GM21515 (cell line): ENCODE data around the gene PPIL1.

Experiments
- ATAC-seq: cut with Tn5 transposase; IDR thresholded peaks from one replicate; pipeline ENCODE4 v1.9.1; 2021; ENCODE audit not compliant: unreplicated experiment

The PPIL1 gene

DNA sequence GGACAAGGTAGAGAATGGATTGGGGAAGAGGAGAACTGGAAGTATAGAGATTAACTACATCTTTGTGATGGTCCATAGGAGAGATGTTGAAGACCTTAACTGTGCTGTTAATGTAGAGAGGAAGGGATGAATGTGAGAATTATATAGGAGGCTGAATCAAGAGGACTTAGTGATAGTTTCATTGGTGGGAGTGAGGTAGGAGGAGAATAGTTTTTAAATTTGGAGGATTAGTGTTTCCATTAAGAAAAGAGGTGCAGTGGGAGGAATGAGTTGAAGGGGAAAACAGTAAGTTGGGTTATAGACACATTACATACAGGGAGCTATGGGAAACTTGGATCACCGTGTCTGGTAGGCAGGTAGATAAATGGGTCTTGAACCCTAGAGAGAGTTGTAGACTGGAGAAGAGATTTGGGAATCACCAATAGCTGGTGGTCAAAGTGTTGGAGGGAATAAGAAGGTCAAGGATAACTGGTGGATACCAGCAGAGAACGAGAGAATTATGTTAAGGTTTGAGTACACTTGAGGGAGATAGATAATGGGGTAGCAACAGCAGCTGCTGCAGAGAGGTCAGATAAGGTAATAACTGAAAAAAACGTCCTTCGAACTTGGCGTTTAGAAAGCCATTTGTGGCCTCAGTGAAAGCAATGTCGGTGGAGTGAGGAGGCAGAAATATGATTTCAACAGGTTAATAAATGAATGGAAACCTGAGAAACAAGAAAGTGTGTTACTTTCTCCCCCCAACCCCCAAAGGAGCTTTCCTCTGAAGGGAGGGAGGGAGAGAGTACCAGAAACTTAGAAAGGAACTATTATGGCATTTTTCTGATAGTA lies 14.3 kb upstream of the PPIL1 start:
- no peak for ATAC-seq

DNA sequence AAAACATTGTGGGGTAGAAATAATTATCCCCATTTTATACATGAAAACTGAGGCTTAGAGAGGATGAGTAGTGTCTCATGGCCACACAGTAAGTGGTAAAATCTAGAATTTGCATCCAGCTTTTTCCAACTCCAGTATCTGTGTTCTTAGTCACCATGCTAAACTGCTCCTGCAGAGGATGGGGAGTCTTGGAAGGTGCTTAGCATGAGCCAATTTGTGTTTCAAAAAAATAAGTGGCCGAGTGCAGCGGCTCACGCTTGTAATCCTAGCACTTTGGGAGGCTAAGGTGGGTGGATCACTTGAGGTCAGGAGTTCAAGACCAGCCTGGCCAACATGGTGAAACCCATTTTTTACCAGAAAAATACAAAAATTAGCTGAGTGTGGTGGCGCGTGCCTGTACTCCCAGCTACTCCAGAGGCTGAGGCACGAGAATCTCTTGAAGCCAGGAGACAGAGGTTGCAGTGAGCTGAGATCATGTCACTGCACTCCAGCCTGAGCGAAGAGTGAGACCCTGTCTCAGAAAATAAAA lies 13.6 kb upstream of the PPIL1 start:
- no peak for ATAC-seq

DNA sequence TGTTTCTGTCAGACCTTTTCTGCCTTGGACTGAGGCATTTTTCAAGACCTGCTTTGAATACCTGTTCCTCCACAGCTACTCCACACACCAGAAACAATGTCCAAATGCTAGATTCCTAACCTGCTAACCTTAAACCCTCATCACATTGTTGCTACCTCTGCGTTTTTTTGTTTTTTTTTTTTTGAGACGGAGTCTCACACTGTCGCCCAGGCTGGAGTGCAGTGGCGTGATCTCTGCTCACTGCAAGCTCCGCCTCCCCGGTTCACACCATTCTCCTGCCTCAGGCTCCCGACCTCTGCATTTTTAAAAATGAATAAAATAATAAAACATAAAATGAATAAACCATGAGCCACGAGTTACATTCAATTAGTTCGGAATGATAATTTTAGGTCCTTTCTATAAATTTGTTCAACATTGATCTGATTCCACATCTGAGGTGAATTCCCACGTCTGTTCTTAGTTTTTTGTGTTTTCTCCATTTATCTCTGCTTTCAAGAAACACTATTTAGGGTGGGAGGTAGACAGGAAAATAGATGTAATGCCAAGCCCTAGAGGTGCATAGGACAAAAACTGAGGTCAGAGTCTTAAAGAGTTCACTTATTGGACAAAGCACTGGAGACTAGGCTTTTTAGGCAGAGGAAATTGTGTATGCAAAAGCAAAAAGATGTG lies 12.5 kb upstream of the PPIL1 start:
- ATAC-seq: no peak

DNA sequence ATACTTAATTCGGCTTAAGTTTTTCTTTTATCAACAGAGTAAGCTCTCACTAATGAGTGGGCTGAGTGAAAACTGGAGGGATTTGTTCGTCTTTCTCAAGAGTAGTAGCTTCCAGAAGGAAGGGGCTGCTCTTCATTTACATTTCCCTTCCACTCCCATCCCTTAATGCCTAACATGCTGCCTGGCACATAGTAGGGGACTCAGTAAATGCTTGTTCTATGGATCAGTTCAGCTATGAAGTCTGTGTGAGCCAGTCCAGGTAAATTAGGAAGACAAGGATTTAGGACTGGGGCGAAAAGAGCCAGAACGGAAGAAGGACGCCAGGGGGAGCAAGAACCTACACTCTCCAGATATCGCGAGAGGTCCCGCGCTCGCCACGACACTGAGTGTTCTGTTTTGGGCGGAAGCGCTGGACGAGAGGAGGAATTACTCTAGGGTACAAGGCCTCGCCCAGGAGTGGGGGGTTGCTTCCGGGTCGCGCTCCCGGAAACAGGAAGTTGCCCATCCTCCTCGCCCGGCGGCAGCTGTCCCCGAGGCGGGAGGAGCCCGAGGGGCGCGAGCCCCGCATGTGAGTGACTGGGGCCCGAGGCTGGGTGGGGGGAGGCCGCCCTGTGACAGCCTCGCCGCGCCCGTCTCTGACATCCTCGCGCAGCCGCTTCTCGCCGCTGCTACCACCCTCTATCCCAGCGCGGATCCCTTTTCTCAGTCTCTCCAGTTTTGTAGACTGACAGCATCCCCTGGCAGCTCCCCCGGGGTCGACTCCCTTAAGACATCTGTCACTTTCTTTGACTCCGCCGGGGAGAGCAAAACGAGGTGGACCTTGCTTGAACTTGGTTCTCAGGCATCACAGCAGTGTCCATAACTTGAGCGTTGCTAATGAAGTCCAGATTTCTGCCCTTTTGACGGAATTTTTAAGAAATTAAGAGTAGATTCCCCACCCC lies 11.1 kb upstream of the PPIL1 start, which contains the start of gene C6orf89:
C6orf89 (plus strand) TSS at position 492 of the 941 bp plus-strand sequence. CDS start 13,493 bp downstream, outside the sequence.
- peak; percentile 96 for ATAC-seq

DNA sequence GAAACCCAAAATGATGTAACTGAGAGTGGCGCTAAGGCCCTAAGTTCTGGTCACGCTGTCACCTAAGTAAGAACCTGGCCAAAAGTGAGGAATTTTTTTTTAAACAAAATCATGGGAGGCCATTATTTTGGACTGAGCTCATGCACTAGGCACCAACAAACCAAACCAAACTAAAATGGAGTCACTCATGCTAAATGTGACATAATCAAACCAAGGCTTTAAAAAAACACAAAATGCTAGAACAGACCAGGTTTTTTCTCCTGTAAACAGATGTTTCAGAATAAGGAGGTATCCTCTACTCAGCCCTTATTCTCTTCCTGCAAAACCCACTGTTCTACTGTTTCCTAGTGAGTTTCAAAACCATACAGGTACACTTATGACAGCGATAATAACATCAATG lies 10.0 kb upstream of the PPIL1 start:
- ATAC-seq: no peak

DNA sequence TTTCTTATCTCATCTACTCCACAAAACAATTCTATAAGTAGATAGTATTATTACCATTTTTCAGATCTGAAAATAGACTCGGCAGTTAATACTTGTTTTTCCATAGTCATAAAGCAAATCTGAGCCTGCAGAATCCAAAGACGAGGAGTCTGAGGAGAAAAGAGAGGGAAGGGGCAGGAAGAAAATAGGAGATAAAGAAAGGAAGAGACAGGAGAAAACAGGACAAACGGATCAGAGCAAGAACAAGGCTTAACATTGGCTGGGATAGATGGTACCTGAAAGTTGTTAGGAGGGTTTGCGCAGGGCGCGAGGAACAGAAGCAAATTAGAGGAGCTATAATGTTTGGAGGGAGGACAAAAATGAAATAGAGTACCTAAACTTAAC lies 639 bp upstream of the PPIL1 start:
- ATAC-seq: no peak

DNA sequence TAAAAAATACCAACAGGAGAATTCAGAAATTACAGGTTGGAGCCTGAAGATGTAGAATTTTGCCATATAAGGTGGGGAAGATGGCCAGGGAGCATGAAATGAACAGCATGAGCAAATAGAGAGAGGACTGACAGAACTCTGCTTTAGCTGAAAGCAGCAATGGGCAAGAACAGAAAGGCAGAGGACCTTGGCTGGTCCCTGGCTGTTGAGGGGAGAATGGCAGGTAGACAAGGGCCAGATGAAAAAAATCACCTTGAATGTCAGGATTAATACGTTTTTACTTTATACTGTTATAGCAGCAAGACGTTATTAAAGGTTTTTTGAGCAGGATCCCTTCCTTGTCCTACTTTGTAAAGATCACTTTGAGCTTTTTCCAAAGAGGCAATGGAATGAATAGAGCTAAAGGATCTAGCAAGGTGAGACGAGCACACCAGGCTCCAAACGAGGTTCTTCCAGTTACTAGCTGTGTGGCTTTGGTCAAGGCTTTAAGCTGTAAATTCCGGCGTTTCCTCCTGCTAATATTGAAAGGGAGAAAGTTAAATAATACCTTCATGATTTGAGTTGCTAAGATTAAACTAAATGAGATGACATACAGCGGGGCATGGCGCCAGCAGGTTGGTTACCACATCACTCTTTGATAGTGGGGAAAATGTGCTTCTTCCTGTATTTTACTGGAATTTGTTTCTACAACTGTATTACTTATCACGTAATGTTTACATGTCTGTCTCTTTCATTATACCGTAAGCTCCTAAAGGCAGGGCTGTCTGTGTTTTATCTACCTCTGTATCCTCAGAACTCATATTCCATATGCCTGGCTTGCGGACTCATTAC lies 776 bp downstream of the PPIL1 start:
- no peak for ATAC-seq

DNA sequence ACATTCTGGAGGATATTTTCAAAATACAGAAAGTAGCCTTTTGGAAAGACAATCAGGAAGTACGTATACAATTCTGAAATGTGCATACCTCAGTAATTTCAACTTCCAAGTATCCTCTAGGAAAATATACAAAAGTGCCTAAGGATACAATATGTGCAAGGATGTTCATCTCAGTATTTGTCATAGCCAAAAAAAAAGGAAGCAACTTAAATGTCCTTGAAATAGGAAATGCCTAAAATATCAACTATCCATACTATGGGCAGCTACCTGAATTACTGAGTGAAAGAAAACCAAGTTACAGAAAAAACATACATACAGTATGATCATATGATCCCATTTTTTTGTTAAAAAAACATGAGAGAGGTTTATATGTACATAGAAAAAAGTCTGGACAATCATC lies 1.5 kb downstream of the PPIL1 start:
- ATAC-seq: no peak

DNA sequence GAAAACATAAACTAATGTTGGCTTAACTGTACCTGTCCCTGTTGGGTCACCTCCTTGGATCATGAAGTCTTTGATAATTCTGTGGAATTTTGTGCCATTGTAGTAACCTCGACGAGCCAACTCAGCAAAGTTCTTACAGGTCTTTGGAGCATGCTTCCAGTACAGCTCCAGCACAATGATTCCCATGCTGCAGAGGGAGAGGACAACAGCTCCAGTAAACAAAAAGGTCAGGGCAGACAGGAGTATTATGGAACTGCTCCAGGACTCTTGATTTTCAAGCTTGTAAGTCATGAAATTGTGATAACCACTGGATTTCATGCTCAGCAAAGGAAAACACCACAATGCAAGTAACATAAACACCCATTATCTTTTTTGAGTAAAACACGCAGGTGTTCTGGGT lies 2.9 kb downstream of the PPIL1 start:
- no peak for ATAC-seq

DNA sequence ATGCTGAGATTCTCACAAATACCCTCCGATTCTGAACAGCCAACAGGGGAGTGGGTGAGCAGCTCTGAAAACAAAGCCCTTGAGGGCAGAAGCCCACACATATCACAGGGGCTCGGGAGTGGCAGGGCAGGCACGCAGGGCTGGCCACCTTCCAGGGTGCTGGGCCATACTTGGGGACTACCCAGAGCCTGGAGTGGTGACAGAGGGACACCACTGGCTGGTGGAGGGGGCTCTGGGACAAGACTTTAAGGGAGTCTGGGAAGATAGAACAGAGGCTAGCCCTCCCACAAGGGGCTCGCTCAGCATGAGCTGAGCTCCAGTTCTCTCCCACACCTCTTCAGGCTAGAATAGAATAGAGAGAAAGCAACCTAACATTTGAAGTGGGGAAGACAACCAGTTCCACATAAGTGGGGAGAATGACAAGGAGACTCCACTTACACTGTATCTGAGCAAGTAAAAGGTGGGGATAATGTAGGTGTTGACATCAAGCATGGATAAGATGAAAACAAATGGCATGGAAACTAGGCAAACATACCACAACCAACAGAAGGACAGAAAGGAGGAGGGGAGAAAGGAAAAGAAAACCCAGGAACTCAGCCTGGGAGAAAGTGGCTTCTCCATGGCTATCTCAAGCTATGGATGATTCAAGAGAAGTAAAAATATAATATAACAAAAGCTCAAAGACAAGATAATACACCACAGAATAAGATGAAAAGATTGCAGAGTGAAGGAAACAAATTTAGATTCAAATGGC lies 7.0 kb downstream of the PPIL1 start:
- no peak for ATAC-seq

DNA sequence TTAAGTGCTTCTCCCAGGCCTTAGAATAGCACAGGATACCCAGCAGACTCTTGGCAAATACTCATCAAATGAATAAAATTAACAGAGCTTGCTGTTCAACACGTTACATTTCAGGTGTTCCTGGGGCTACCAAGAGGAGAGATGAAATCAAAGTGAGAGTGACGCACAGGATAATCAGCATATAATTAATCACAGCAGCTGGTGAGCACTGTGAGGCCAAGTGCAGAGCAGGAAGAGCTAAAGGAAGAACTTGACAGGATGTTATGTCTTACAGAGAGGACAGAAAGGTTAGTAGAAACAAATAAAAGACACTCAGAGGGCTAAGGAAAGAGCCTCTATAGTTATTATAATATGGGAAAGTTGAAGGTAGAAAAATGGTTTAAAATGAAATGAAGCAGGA lies 8.8 kb downstream of the PPIL1 start:
- ATAC-seq: no peak

DNA sequence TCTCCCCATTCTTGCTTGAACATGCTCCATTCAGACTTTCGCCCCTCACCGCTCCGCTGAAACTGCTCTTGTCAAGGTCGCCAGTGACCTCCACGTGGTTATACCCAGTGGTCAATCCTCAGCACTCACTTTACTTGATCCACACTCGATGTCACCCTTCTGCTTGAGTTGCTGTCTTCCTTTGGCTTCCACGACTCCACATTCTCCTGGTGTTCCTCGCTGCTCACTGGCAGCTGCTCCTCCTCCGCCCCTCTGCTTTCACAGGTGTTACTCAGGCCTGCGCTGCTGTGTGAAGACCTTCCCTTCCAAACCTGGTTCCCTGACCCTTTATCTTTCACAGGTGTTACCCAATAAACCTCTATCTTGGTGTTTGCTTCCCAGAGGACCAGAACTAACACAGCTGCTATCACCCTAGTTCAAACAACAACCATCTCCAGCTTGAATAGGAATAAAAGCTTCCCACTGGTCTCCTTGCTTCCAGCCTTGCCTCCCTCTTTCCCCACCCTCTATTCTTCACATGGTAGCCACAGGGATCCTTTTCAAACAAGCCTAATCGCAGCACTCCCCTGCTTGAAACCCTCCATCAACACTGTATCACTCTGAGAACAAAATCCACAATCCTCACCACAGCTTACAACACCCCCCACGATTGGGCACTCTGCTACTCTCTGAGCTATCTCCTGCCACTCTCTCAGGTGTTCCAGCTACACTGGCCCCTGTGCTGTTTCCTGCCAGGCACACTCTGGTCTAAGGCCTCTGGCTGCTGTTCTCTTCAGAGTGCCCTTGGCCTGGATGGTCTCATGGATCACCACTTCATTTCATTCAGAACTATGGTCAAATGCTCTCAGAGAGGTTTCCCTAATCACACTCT lies 10.7 kb downstream of the PPIL1 start:
- no peak for ATAC-seq

DNA sequence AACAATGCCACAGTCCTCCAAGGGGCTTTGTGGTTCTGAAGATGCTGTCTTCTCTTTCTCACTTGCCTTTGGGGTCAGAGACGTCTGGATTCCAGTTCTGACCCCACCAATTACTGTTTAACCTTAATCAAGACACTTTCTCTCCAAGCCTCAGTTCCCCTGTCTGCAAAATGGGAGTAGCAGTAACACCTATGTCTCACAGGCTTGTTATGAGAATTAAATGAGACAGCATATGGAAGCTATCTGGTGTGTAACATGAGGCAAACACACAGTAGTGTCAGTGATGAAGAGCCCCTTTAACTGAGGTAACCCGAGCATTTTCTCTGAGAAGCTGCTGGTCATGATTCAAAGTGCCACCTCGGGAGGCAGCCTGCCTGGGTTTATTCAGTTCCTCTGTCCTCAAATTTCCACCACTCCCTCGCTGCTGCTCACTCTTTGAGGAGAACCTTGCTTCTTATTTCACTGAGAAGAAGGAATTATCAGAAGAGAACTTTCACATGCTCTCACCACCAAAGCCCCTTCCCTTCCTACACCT lies 11.7 kb downstream of the PPIL1 start:
- ATAC-seq: no peak

DNA sequence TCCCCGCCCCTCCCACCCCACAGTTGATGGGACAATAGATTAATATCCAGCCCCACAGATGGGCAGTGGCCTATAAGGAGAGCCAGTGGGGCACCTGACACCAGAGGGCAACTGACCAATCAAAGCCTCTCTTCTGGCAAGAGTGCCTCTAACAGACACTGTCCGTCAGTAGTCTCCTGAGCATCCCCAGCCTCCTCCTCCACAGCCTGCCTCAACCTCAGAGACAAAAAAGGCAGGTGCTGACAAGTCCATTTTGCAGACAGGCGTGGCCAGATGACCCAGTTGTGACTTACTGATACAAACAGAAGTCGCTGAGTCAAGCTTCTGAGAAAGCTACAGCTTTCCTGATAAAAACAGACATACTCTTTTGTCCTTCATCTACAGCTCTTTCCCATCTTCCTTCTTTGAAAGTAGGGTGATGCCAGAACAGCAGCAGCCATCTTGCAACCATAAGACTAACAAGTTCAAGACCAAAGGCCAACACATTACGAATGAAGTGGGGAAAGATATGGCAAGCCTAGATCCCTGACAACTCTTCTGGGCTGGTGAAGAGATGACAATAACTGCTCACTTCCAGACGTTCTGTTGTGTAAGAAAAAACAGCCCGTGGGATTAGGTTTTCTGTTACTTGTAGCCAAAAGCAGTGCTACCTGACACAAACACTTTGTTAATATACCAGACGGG lies 12.3 kb downstream of the PPIL1 start:
- ATAC-seq: no peak

DNA sequence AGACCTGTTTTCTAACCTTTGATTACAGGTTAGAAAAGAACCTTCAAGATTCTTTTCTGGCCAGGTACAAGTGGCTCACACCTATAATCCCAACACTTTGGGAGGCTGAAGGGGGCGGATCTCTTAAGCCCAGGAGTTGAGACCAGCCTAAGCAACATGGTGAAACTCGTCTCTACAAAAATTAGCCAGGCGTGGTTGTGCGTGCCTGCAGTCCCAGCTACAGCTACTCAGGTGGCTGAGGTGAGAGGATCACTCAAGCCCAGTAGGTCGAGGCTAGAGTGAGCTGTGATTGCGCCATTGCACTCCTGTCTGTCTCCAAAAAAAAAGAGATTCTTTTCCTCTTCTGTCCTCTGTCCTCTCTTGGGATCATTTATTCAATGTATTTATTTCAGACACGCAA lies 14.5 kb downstream of the PPIL1 start:
- no peak for ATAC-seq

DNA sequence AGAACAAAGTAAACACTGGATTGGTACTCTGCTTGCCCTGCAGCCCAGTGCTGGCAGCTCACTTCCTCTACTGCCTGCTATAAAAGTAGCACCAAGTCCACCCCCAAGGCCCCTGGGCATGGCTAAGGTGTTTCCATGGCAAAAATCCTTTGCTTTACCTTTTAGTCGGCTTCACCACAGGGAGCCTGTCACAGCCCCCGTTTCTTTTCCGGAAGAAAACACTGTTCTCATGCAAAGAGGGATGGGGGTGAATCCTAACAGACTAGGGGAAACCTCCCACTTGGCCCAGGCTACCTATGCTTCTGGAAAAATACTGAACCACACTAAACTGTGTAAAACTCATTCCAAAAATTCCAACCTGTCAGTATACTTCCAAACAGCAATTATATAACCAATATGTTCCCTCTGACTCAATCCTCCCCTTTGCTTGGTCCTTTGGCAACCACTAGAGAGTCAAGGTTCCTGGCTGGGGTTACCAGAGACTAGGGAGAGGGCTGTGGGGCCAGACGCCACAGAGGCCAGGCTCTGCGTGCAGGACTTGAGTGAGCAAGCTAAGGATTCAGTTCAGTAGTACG lies 16.1 kb downstream of the PPIL1 start:
- ATAC-seq: no peak

DNA sequence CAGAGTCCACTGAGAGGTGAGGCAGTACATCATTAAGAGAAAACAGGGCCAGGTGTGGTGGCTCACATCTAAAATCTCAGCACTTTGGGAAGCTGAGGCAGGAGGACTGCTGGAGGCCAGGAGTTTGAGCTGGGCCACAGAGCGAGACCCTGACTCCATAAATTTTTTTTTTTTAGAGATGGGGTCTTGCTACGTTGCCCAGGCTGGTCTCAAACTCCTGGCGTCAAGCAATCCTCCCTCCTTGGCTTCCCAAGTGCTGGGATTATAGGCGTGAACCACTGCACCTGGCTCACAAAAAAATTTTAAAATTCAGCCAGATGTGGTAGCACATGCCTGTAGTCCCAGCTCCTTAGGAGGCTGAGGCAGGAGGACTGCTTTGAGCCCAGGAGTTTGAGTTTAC lies 17.3 kb downstream of the PPIL1 start:
- ATAC-seq: no peak
